ENCODE results near the gene ADAP1.

Gene ADAP1

GRCh38 chr7:979151-979550 is 24.7 kb upstream of the ADAP1 start:
- Histone ChIP-seq H3K4me3 (replicated peaks; ENCODE audit: insufficient read depth, low read length) (no peak overlapping the region), H3K27me3 (ENCODE audit: insufficient read depth, poor library complexity, severe bottlenecking) (no peaks in the 10 kb centered on the region), H3K27ac (replicated peaks) (no peak overlapping the region)
- TF ChIP-seq GABPA (IDR thresholded peaks at IDR 0.05; ENCODE audit: low read depth) (no peak), REST (IDR thresholded peaks at IDR 0.05; ENCODE audit: insufficient replicate concordance, low read depth) (no peak), POLR2AphosphoS5 (IDR thresholded peaks at IDR 0.05; ENCODE audit: low read depth) (no peak), CTCF (IDR thresholded peaks at IDR 0.05; ENCODE audit: insufficient read depth, low read length) (no peak), SPI1 (IDR thresholded peaks at IDR 0.05; ENCODE audit: borderline replicate concordance, low read depth) (no peak)
- no peak for DNase-seq (ENCODE audit: low read depth in 1 of 2, low spot score in 1 of 2)

- no peak overlapping the region for H3K4me3 ChIP-seq (replicated peaks; ENCODE audit: insufficient read depth, low read length)
- DNase-seq (ENCODE audit: low read depth in 1 of 2, low spot score in 1 of 2), result no peak
Observed at GRCh38 chr7:978416-979091, 24.1 kb upstream of the ADAP1 start.

More at GRCh38 chr7:978416-979091, 24.1 kb upstream of the ADAP1 start:
- H3K27ac ChIP-seq (replicated peaks), result no peak overlapping the region
- TF ChIP-seq POLR2AphosphoS5 (IDR thresholded peaks at IDR 0.05; ENCODE audit: low read depth) (no peak), REST (IDR thresholded peaks at IDR 0.05; ENCODE audit: insufficient replicate concordance, low read depth) (no peak), GABPA (IDR thresholded peaks at IDR 0.05; ENCODE audit: low read depth) (no peak), CTCF (IDR thresholded peaks at IDR 0.05; ENCODE audit: insufficient read depth, low read length) (no peak), SPI1 (IDR thresholded peaks at IDR 0.05; ENCODE audit: borderline replicate concordance, low read depth) (no peak)
- H3K27me3 ChIP-seq (ENCODE audit: insufficient read depth, poor library complexity, severe bottlenecking), result no peaks in the 10 kb centered on the region
